T-cell (primary cell): ENCODE measurements around the gene A2M. TPM values are rescaled to one million over a fixed set of nuclear protein-coding genes. Genes with fewer than 3 reads are reported as not detected.
"Not testable (repeated sequence)": the region's sequence is repeated elsewhere in the genome, so short reads cannot be mapped to it uniquely, and the experiment has no call there.

Experiments
- ATAC-seq, 4 experiments: fragments of 200-7000 bp in 3 of 4; fragments of 150-1000 bp in 1 of 4; cut with Tn5 transposase; replicated peaks in 1 of 4; 1 replicate in 3 of 4; 2 replicates in 1 of 4; pipeline ENCODE4 v1.10.0; 2021; ENCODE audit warnings: moderate library complexity in 3 of 4, mild to moderate bottlenecking in 2 of 4, moderate number of reproducible peaks in 1 of 4
- CTCF ChIA-PET, 2 donors: fragments of 300-600 bp; sonication (Branson Sonifier 250); formaldehyde crosslinking; loops; one replicate each; lab custom pipeline; 2022; ENCODE audit warnings: antibody characterized with exemption in 2 of 2; lab: Charles Lee
- POLR2A ChIA-PET, 2 donors: fragments of 300-600 bp; sonication (Branson Sonifier 250); formaldehyde crosslinking; loops; one replicate each; lab custom pipeline; 2022; ENCODE audit warnings: antibody characterized with exemption in 2 of 2; lab: Charles Lee
- DNase-seq, 35 experiments: peaks; one replicate each; pipeline versions ENCODE4 v3.0.0 to v3.0.0-alpha.2; 2013 to 2023
- H3K27ac ChIP-seq: one replicate; pipeline ENCODE4 v1.5.1; 2013; ENCODE audit warnings: low read length
- H3K27me3 ChIP-seq, 2 experiments: replicated peaks in 1 of 2; 1 replicate in 1 of 2; 2 replicates in 1 of 2; pipeline versions ENCODE4 v1.6.1 to v1.7.0; 2013; ENCODE audit warnings: low read length in 1 of 2, mixed read lengths in 1 of 2; ENCODE audit not compliant: control insufficient read depth in 2 of 2, insufficient read depth in 2 of 2; ENCODE audit errors: extremely low read depth in 1 of 2
- H3K36me3 ChIP-seq, 2 donors: 1 replicate in 1 of 2; 2 replicates in 1 of 2; pipeline versions ENCODE4 v1.6.1 to v1.7.0; 2013; ENCODE audit warnings: low read length in 1 of 2; ENCODE audit not compliant: control insufficient read depth in 2 of 2, insufficient read depth in 1 of 2; ENCODE audit errors: extremely low read depth in 1 of 2
- H3K4me1 ChIP-seq, 2 experiments: 1 replicate in 1 of 2; 2 replicates in 1 of 2; pipeline versions ENCODE4 v1.6.1 to v1.7.0; 2013; ENCODE audit warnings: low read length in 2 of 2, mixed read lengths in 1 of 2; ENCODE audit not compliant: insufficient read depth in 2 of 2, control insufficient read depth in 1 of 2; ENCODE audit errors: extremely low read depth in 1 of 2
- H3K4me3 ChIP-seq, 2 donors: 1 replicate in 1 of 2; 2 replicates in 1 of 2; pipeline versions ENCODE4 v1.5.1 to v1.7.0; 2013; ENCODE audit warnings: mild to moderate bottlenecking in 2 of 2, low read length in 1 of 2, moderate library complexity in 1 of 2; ENCODE audit not compliant: control insufficient read depth in 1 of 2; ENCODE audit errors: extremely low read depth in 1 of 2
- H3K9me3 ChIP-seq: 2 replicates; pipeline ENCODE4 v1.7.0; 2013
- H3K27ac Mint-ChIP-seq, 2 donors: one replicate each; pipeline ENCODE4 v1.8.0; 2020 to 2021; ENCODE audit warnings: mild to moderate bottlenecking in 2 of 2, mixed read lengths in 2 of 2
- H3K27me3 Mint-ChIP-seq, 2 donors: one replicate each; pipeline ENCODE4 v1.8.0; 2021 to 2022; ENCODE audit warnings: mixed read lengths in 2 of 2
- H3K36me3 Mint-ChIP-seq: one replicate; pipeline ENCODE4 v1.8.0; 2021; ENCODE audit warnings: mixed read lengths
- H3K4me1 Mint-ChIP-seq, 3 donors: one replicate each; pipeline ENCODE4 v1.8.0; 2020 to 2022; ENCODE audit warnings: mixed read lengths in 3 of 3, mild to moderate bottlenecking in 1 of 3
- H3K4me3 Mint-ChIP-seq, 3 donors: one replicate each; pipeline ENCODE4 v1.8.0; 2020 to 2022; ENCODE audit warnings: mild to moderate bottlenecking in 3 of 3, mixed read lengths in 3 of 3, moderate library complexity in 3 of 3
- H3K9me3 Mint-ChIP-seq, 3 donors: one replicate each; pipeline ENCODE4 v1.8.0; 2020 to 2022; ENCODE audit warnings: mixed read lengths in 3 of 3
- WGBS: methylation state at CpG from one replicate; pipeline ENCODE4 v1.1.5; 2013; ENCODE audit warnings: missing lambda C conversion rate; ENCODE audit not compliant: insufficient coverage; 5-methylcytosine and 5-hydroxymethylcytosine counted together
- total RNA-seq, 35 experiments: library from RNA in 6 of 35; stranded (reverse) in 6 of 35; fragments of 120-200 nt in 1 of 35; gene quantifications; one replicate each; pipeline versions ENCODE4 v1.2.1 to v1.2.4 and lab custom pipeline; 2013 to 2026

A2M gene
- total RNA-seq, 5 donors from 2014 or later (not counting 1 experiment from before 2014, with no cell fraction given): 3.9 to 6.5 (median 4.9) TPM; not detected in 2

DNA sequence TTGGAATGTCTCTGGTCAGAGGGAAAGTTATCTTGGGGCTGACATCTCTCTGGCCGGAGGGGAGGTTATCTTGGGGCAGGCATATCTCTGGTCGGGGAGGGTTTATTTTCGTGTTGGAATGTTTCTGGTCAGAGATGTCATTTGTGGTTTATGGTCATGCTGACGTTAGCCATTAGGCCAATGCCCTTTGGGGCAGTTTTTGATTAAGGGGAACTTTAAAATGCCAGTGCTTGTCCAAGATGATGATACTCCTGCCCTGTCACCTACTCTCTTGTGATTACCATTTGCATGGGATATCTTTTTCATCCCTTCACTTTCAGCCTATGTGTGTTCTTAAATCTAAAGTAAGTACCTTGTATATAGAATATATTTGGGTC lies 29.0 kb upstream of the A2M start:
- Histone ChIP-seq H3K27ac (no peak overlapping the region), H3K4me3 (no peak overlapping the region), H3K36me3 (no peaks in the 10 kb centered on the region), H3K9me3 (peaks cover 3% of the 10 kb centered on the region), H3K27me3 (no peaks in the 10 kb centered on the region), H3K4me1 (no peaks in the 10 kb centered on the region)
- Mint-ChIP-seq H3K9me3 (peaks cover 16 to 34% (median 17%) of the 10 kb centered on the region in 3 donors), H3K27ac (no peak overlapping the region), H3K27me3 (peaks cover 0 to 5% of the 10 kb centered on the region in 2 donors), H3K36me3 (peaks cover 53% of the 10 kb centered on the region), H3K4me1 (peaks cover 0 to 15% (median 0%) of the 10 kb centered on the region in 3 donors), H3K4me3 (no peak overlapping the region)
- 100% methylated on average over 2 of the region's 4 CpGs for WGBS
- CTCF ChIA-PET: no interaction called here
- DNase-seq: no peak
- POLR2A ChIA-PET: no interaction called here
- no peak for ATAC-seq

DNA sequence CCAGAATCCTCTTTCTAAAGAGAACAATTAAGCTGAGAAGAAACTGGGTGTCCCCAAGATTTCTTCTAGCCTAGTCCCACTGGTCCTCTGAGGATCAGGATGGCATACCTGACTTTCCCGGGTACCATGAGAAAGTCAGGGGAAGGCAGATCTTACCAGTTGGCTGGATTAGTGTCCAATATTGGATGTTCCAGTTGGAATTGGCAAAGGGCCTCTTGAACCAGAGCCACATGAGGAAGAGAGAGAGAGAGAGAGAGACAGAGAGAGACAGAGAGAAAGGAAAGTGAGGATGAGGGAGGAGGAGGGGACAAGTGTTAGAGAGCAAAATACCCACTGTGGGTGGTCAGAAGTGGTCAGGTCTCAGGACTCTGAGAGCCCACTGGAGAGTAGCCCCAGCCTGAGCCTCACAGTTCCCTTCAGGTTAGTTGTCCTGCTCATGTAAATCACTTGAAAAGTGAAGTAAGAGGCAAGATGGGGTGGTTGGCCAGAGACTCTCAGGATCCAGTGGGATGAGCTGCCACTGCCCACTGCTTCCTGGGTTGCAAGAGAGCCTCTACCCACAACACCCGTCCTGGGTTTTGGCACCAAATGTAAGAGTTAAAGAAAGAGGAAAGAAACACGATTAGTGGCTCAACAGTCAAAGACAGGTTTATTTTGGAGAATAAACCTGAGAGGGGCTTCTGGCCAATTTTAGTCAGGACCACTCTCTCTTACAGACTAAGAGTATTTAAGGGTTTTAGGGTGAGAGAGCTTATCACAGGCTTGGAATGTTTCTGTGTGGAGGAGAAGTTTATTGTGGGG lies 28.4 kb upstream of the A2M start:
- ChIA-PET POLR2A (no interaction called here), CTCF (no interaction called here)
- H3K4me1 Mint-ChIP-seq: peaks cover 0 to 17% (median 0%) of the 10 kb centered on the region in 3 donors
- H3K4me3 Mint-ChIP-seq: no peak overlapping the region
- H3K27ac Mint-ChIP-seq: no peak overlapping the region
- H3K27me3 Mint-ChIP-seq: peaks cover 0 to 5% of the 10 kb centered on the region in 2 donors
- Histone ChIP-seq H3K9me3 (peaks cover 3% of the 10 kb centered on the region), H3K4me1 (no peaks in the 10 kb centered on the region), H3K36me3 (no peaks in the 10 kb centered on the region), H3K27ac (no peak overlapping the region), H3K27me3 (no peaks in the 10 kb centered on the region), H3K4me3 (no peak overlapping the region)
- DNase-seq: no peak
- no peak for ATAC-seq
- 100% methylated on average over 1 of the region's 3 CpGs for WGBS
- H3K9me3 Mint-ChIP-seq: peaks cover 16 to 34% (median 17%) of the 10 kb centered on the region in 3 donors
- H3K36me3 Mint-ChIP-seq: peaks cover 56% of the 10 kb centered on the region

DNA sequence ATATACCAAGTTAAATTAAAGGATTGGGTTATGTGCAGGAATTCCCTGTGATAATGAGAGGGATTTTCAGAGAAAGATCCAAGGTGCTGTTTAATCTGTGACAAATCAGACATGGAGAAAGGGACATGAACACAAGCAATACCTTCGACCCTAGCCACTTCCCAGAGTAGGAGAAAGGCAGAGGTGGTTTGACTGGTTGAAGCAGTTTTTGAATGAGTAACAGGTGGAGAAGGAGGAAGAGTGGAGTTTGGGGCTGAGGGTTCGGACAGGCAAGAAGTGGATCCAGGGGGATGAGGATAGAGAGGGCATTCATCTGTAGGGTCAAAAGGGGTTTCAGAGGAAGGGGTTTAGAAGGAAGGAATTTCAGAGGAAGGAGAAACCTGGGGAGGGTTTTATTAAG lies 27.4 kb upstream of the A2M start:
- peaks cover 0 to 21% (median 0%) of the 10 kb centered on the region in 3 donors for H3K4me1 Mint-ChIP-seq
- Histone ChIP-seq H3K27me3 (no peaks in the 10 kb centered on the region), H3K4me3 (no peak overlapping the region), H3K9me3 (peaks cover 3% of the 10 kb centered on the region), H3K27ac (no peak overlapping the region), H3K4me1 (no peaks in the 10 kb centered on the region), H3K36me3 (no peaks in the 10 kb centered on the region)
- WGBS: 89% methylated on average over 2 of the region's 2 CpGs
- ATAC-seq: no peak
- H3K27me3 Mint-ChIP-seq: peaks cover 0 to 5% of the 10 kb centered on the region in 2 donors
- peaks cover 16 to 34% (median 17%) of the 10 kb centered on the region in 3 donors for H3K9me3 Mint-ChIP-seq
- H3K36me3 Mint-ChIP-seq: peaks cover 52% of the 10 kb centered on the region
- ChIA-PET POLR2A (no interaction called here), CTCF (no interaction called here)
- no peak for DNase-seq
- no peak overlapping the region for H3K27ac Mint-ChIP-seq
- H3K4me3 Mint-ChIP-seq: no peak overlapping the region

DNA sequence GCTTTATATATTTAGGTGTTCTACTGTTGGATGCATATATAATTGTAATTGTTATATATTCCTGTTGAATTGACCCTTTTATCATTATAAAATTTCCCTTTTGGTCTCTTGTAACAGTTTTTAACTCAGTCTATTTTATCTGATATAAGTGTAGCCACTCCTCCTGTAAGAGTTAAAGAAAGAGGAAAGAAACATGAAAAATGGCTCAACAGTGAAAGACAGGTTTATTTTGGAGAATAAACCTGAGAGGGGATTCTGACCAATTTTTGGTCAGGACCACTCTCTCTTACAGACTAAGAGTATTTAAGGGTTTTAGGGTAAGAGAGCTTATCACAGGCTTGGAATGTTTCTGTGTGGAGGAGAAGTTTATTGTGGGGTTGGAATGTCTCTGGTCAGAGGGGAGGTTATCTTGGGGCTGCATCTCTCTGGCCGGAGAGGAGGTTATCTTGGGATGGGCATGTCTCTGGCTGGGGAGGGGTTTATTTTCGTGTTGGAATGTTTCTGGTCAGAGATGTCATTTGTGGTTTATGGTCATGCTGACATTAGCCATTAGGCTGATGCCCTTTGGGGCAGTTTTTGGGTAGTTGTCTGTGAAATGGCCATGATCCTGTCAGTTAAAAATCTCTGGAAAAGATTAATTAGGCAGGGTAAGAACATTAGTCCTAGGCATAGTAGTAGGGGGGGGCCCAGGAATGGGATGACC lies 24.0 kb upstream of the A2M start:
- peaks cover 4 to 15% (median 4%) of the 10 kb centered on the region in 3 donors for H3K9me3 Mint-ChIP-seq
- H3K36me3 Mint-ChIP-seq: peaks cover 38% of the 10 kb centered on the region
- H3K4me3 Mint-ChIP-seq, POLR2A ChIA-PET, H3K36me3 ChIP-seq, H3K27ac ChIP-seq, H3K4me3 ChIP-seq, H3K27ac Mint-ChIP-seq, CTCF ChIA-PET, H3K9me3 ChIP-seq, H3K27me3 ChIP-seq, ATAC-seq, DNase-seq, H3K4me1 ChIP-seq, H3K27me3 Mint-ChIP-seq: not testable (repeated sequence)
- peaks cover 0 to 16% (median 7%) of the 10 kb centered on the region in 3 donors for H3K4me1 Mint-ChIP-seq
- WGBS: 88% methylated on average over 2 of the region's 2 CpGs

DNA sequence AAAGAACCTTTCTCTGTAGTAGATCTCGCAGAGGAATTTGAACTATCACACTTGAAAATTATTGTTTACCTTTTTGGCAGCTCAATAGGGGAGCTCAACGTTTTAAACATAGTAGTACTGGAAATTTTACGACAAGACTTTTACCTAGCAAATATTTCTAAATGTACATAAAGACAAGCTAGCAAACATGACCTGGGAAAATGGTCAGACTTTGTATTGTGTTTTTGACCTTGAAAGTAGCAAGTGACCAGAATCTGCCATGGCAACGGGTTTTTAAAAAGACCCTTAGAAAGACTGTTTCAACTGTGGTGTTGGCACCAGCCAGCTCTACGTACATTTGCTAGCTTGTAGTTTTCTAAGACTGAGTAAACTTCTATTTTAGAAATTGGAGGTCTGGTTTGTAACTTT lies 20.2 kb upstream of the A2M start:
- H3K9me3 Mint-ChIP-seq: no peaks in the 10 kb centered on the region
- 100% methylated on average over 2 of the region's 5 CpGs for WGBS
- no peak overlapping the region for H3K4me3 ChIP-seq
- POLR2A ChIA-PET: no interaction called here
- no peaks in the 10 kb centered on the region for H3K27me3 Mint-ChIP-seq
- H3K27ac Mint-ChIP-seq: no peak overlapping the region
- no peak overlapping the region for H3K27ac ChIP-seq
- no peaks in the 10 kb centered on the region for H3K36me3 ChIP-seq
- ATAC-seq (no peak), DNase-seq (no peak)
- H3K9me3 ChIP-seq: no peaks in the 10 kb centered on the region
- H3K4me1 ChIP-seq: no peaks in the 10 kb centered on the region
- H3K36me3 Mint-ChIP-seq: peaks cover 32% of the 10 kb centered on the region
- no peaks in the 10 kb centered on the region for H3K27me3 ChIP-seq
- CTCF ChIA-PET: interaction anchor here in 1 of 2 donors (1.0 kb wide), 1 partner anchor 11 kb away, joined by 5 read pairs; no protein-coding TSS in a partner anchor
- no peak overlapping the region for H3K4me3 Mint-ChIP-seq
- H3K4me1 Mint-ChIP-seq: peaks cover 0 to 19% (median 11%) of the 10 kb centered on the region in 3 donors

DNA sequence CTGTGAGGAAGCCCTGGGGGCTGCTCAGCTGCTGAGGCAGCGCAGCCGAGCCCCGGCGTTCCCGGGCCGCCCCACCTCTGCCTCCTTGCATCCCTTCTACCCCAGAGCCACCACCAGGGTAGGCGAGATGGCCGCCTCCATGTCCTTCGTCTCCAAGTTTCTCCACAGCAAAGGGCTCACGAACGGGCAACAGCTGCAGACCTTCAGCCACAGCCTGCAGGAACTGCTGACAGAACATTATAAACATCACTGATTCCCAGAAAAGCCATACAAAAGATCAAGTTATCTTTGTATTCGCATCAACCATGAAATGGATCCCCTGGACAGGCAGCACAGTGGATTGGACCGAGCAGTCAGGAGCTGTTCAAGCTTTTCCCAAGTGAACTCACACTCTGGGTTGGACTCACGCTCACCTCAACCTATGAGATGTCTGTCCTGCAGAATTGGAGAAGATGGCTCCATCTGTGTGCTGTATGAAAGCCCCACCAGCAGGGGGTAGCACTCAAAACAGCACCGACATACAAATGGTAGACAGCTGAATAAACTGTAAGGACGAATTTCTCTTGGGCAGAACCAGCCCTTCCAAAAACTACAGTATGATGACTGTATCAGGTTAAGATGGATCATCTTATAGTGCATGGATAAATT lies 19.4 kb upstream of the A2M start:
- no peaks in the 10 kb centered on the region for H3K9me3 ChIP-seq
- no peaks in the 10 kb centered on the region for H3K27me3 ChIP-seq
- H3K4me1 Mint-ChIP-seq: peaks cover 0 to 19% (median 11%) of the 10 kb centered on the region in 3 donors
- no peak overlapping the region for H3K27ac Mint-ChIP-seq
- H3K36me3 Mint-ChIP-seq: peaks cover 35% of the 10 kb centered on the region
- ChIA-PET CTCF (interaction anchor here in 1 of 2 donors (1.0 kb wide), 1 partner anchor 11 kb away, joined by 5 read pairs; no protein-coding TSS in a partner anchor), POLR2A (no interaction called here)
- no peak overlapping the region for H3K4me3 Mint-ChIP-seq
- no peaks in the 10 kb centered on the region for H3K27me3 Mint-ChIP-seq
- DNase-seq (no peak), ATAC-seq (no peak)
- H3K4me3 ChIP-seq: no peak overlapping the region
- H3K36me3 ChIP-seq: no peaks in the 10 kb centered on the region
- H3K4me1 ChIP-seq: no peaks in the 10 kb centered on the region
- 95% methylated on average over 7 of the region's 16 CpGs for WGBS
- H3K9me3 Mint-ChIP-seq: peaks cover 0 to 6% (median 0%) of the 10 kb centered on the region in 3 donors
- H3K27ac ChIP-seq: no peak overlapping the region
